Fibroblast of villous mesenchyme (primary cell): ENCODE data around the gene UBE3A. TPM values are rescaled to one million over a fixed set of nuclear protein-coding genes. Genes with fewer than 3 reads are reported as not detected.

Experiments
- DNase-seq: peaks from one replicate; pipeline ENCODE4 v3.0.0-alpha.2; 2010; ENCODE audit warnings: low read depth
- H3K4me3 ChIP-seq: 2 replicates; pipeline ENCODE4 v1.5.1; 2011; ENCODE audit warnings: low read depth, mild to moderate bottlenecking, low read length
- total RNA-seq: library from RNA; depleted of rRNA; stranded (reverse); fragments of >200 nt; gene quantifications from 2 replicates; pipeline ENCODE4 v1.2.3, GENCODE V29; 2012
- TF ChIP-seq, protein P1 (sequence below): IDR thresholded peaks from 2 replicates; pipeline ENCODE4 v1.5.1; 2012; ENCODE audit warnings: low read depth, mild to moderate bottlenecking, low read length; ENCODE audit not compliant: insufficient read depth

The UBE3A gene
- total RNA-seq, 1 donor: 96.7 TPM

DNA sequence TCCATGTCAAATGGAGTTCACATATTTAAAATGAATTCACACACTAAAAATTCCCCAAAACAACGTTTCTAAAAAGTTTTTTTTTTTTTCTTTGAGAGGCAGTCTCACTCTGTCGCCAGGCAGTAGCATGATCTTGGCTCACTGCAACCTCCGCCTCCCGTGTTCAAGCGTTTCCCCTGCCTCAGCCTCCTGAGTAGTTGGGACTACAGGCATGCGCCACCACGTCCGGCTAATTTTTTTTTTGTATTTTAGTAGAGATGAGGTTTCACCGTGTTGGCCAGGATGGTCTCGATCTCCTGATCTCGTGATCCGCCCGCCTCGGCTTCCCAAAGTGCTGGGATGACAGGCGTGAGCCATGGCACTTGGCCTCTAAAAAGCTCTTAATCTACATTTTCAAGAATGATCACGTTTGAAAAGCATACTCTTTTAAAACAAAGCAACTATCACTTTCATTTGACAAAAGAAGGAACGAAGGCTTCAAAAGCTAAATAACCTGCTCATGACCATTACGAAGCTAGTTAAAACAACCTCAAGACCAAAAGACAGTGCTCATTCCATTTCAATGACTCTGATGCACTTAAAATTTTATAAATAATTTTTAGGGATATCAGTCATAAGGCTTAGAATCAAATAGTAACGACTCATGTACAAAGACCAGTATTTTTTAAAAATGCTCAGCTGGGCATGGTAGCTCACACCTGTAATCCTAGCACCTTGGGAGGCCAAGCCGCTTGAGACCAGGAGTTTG is 5.5 kb downstream of the UBE3A start:
- no peak overlapping the region for H3K4me3 ChIP-seq
- TF ChIP-seq, protein P1, sequence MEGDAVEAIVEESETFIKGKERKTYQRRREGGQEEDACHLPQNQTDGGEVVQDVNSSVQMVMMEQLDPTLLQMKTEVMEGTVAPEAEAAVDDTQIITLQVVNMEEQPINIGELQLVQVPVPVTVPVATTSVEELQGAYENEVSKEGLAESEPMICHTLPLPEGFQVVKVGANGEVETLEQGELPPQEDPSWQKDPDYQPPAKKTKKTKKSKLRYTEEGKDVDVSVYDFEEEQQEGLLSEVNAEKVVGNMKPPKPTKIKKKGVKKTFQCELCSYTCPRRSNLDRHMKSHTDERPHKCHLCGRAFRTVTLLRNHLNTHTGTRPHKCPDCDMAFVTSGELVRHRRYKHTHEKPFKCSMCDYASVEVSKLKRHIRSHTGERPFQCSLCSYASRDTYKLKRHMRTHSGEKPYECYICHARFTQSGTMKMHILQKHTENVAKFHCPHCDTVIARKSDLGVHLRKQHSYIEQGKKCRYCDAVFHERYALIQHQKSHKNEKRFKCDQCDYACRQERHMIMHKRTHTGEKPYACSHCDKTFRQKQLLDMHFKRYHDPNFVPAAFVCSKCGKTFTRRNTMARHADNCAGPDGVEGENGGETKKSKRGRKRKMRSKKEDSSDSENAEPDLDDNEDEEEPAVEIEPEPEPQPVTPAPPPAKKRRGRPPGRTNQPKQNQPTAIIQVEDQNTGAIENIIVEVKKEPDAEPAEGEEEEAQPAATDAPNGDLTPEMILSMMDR: no peak
- DNase-seq: peak; percentile 16

DNA sequence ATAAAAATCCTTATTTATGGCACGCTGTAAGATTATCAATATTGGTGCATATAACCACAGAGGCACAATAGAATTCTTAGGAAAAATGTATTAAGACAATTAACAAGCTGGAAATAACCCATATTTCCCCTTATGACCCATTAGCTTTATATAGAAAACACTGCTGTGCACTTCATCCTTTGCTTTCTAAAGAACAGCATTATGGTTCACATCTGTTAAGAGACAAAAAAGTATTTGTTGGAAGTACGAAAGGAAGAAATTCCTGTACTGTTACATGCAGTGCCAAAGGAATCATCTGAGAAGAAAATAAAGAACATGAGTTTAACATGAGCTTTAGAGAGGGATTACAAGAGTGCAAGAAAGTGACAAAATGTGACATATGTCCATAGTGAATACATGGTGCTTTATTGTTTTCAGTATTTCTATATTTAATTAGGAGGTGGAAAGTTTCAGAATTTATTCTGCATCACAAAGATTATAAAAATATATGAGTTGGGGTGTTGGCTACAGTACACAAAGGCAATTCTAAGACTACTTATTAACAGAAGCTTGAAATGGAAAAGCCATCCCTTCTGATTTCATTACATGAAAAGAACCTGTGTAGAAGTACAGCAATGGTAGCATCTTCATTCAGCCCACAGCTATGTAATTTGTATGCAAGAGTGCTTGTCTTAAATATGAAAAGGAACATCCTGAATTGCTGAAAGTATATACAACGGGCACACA is 6.8 kb downstream of the UBE3A start:
- no peak for DNase-seq
- H3K4me3 ChIP-seq: no peak overlapping the region
- TF ChIP-seq, protein P1: no peak

DNA sequence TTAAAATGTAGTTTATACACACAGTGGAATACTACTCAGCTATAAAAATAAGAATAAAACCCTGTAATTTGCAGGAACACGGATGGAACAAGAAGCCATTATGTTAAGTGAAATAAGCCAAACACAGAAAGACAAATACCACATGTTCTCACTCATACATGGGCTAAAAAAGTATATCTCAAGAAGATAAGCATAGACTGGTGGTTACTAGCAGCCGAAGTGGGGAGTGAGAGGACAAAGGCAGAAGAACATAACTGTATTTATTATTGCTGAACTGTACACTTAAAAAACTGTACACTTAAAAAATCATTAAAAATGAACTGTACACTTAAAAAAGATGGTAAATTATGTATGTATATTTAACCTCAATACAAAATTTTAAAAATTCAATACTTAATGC is 11.0 kb downstream of the UBE3A start:
- TF ChIP-seq, protein P1: no peak
- H3K4me3 ChIP-seq: no peak overlapping the region
- no peak for DNase-seq

DNA sequence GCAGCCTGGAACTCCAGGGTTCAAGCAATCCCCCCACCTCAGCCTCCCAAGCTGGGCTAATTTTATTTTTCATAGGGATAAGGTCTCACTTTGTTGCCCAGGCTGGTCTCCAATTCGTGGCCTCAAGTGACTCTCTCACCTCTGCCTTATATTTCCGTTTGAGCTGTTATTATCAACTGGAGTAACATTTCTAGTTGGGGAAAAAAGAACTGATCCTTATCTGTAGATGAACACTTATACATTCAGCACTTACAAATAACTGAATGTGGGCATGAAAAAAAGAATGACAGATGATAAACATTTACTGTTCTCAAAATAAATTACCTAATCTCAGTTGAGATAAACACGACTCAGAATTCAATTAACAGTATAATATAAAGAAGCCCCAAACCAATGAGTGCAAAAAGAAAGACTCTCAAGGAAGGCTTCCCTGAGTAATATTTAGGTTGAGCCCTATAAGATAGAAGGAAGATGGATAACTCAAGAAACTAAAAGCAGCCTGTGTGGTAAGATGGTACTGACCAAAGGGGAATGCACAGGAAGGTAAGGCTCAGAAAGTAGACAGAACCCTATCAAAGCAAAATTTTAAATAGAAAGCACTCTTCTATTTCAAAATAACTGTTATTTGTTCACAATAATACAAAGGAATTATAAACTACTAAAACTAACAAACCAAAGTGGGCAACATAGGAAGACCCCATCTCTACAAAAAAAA is 11.8 kb downstream of the UBE3A start:
- no peak for DNase-seq
- TF ChIP-seq, protein P1: no peak
- H3K4me3 ChIP-seq: no peak overlapping the region

DNA sequence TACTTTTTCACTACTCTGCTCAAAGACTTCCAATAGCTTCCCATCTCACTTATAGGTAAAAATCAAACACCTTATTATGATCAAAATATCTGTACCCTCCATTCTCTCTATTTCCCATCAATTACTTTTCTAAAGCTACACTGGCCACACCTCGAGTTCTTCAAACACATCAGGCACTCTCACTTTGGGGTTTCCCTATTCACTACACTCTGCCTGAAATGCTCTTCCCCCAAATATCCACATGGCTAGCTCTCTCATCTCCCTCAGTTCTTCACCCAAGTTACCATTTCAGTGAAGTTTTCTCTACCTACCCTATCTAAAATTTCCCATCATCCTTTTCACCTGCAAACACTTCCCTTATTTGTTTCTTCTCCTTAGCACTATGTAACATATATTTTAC is 14.8 kb downstream of the UBE3A start:
- H3K4me3 ChIP-seq: no peak overlapping the region
- no peak for DNase-seq
- TF ChIP-seq, protein P1: no peak

DNA sequence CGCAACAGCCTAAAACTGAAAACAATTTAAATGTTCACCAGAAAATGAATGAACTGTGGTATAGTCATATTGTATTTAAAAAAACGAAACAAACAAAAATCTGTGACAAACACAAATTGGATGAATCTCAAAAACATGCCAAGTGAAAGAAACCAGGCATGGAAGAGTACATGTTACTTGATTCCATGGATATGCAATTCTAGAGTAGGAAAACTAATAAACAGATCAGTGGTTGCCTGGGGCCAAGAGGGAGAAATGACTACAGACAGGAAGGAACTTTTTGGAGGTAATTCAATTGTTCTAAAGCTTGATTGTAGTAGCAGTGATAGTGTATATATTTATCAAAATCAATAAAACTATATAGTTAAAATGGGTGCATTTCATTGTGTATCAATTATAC is 16.8 kb downstream of the UBE3A start:
- H3K4me3 ChIP-seq: no peak overlapping the region
- TF ChIP-seq, protein P1: no peak
- DNase-seq: peak; percentile 58
